Suppressor macrophage treated with lipopolysaccharide for 4 hours (primary cell): ENCODE measurements around the gene LHFPL2.
"Not testable (repeated sequence)": the region's sequence is repeated elsewhere in the genome, so short reads cannot be mapped to it uniquely, and the experiment has no call there.

Experiments
- DNase-seq: peaks from one replicate; pipeline ENCODE4 v3.0.0-alpha.2; 2020

Gene LHFPL2

DNA sequence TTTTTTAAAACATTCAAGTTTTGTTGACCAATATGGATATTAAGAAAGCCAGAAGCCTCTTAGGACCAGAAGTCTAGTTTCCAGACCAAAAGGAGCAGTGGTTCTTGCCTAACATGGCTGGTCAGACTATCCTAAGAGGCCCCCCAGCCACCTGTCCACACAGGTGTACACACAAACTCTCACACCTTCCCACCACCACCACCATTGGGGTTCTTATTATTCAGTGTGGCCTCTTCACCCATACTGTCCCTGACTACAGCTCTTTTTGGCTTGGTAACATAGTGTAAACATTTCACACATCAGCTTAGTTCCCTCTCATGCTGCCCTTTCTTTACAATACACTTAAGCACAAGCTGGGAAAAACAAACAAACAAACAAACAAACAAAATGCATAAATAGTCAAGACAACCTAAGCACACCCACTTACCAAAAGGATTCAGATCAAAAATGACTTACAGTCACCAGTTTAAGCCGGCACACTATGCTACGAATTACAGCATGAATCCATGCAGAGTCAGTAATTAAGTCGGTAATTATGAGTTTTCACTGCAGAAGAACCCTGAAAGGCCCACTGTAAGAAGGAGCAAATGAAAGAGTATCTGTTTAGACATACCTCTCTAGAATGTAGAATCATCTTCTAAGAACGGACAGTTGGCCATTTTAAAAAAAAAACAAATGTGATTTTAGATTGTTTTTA is 9.5 kb downstream of the LHFPL2 start:
- no peak for DNase-seq

GRCh38 chr5:78638423-78638822 is 10.1 kb downstream of the LHFPL2 start:
- DNase-seq, result no peak

DNA sequence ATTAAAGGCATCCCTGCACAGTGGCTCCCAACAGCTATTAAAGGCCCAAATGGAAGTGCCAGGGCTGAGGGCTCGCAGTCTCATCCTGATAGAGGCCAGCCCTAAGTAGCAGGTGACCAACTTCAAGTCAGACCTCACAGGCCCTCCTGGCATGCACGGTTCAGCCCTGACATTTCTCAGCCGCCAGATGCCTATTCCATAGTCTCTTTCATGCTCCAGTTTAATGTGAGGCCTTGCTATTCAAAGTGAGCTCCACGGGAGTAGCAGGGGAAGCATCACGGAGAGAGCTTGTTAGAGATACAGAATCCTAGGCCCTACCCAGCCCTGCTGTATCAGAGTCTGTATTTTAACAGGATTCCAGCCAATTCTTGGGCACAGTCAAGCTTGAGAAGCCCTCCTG is 11.1 kb downstream of the LHFPL2 start:
- DNase-seq, result no peak

DNA sequence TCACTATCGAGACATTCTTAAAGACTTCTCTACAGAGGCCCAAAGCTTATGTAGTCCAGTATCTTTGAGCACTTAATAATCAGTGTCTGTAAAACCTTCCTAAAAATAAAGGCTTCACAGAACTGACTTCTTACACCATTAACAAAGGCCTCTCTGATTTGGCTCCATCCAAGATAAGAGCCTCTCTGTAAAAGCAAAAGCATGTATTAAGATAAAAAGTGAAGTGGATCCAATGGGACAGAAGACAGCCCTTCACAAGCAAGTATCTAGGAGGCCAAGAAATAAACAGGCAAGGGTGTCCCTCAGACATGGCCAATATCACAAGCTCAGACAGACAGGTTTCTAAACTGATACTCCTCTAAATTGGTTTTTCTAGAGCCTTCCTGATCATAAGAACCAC is 11.9 kb downstream of the LHFPL2 start:
- no peak for DNase-seq

DNA sequence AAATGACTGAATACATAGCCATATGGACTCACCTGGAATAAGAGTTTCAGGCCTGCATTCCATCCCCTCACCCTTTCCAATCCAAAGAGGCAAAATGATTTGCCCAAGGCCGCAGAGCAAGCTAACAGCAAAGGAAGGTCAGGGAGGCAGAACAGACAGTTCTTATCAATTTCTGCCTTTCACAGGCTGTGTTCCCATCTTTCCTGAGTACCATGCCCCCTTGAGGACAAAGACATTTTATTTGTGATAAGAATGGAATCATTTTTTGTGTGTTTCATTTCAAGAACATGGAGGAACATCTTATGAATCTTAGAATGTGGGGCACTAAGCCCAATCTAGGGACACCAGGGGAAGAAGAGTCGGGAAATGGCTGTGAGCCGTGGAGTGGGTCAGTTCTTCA is 13.9 kb downstream of the LHFPL2 start:
- peak; percentile 18 for DNase-seq

DNA sequence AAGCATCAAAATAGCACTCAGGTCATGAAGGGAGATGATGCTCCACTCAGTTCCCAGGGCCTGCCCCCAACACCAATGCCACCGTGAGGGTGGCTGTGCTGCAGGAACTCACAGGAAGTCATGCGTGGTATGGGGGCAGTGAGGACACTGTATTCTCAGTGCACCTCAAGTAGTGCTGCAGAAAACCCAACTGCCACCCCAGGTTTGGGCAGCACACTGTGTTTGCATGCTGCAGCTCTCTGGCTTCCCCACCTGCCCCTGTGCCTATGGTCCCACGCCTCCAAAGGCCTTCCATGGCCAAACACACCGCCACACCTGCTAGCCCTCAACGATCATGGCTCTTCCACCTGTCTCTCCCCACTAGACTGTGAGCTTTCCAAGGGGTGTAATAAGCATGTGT is 14.3 kb downstream of the LHFPL2 start:
- DNase-seq, result no peak

- peak; percentile 14 for DNase-seq
Measured at GRCh38 chr5:78633700-78634099, 14.9 kb downstream of the LHFPL2 start.

DNA sequence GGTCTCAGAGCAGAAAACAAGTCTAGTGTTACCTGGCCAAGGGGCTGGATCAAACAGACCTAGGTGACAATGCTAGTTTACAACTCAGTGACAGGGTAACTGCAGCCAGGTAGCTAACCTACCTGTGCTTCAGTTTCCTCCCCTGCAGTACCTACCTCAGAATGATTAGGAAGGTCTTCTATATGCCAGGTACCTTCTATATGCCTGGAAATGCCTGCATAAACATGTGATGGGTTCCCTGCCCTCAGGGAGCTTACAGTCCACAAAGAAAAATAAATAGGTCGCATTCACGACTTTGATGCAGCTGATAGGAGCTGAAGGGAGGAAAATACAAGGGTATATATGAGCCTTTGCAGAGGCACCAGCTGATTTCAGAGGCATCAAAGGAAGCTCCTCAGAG is 16.1 kb downstream of the LHFPL2 start:
- no peak for DNase-seq

- no peak for DNase-seq
Measured at GRCh38 chr5:78631931-78632330, 16.6 kb downstream of the LHFPL2 start.

DNA sequence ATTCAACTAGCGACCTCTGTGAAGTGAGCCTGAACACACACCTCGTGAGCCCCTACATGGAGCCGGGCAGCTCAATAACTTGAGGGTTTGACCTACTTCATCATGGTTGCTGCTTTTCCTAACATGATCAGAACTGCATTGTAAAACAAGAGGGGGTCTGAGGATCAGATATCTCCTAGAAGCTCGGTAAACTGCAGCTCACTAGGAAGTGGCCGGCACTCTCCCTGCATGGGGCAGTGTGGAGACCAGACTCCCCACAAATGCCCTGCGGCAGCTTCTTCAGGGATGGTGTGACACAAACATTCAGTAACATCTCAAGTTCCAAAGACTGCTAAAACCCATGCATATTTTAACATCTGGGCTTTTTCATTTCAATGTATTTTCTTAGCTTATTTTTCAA is 18.5 kb downstream of the LHFPL2 start:
- DNase-seq, result no peak

DNA sequence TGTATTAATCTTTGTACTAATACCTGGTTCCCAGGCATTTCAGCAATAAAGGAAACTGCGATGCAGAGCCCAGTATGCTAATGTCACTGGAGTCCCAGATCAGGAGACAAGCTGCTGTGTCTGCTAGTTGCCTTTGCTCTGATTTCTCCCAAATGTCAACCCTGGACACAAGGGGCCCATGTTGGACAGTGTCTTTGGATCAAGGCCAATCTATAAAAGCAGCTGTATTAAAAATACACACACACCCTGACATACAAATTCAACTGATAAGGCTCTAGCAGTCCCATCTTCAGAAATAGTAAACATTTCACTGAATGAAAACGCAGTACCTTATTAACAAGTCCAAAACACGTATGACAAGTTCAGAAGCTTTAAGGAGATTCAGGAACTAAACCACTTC is 18.9 kb downstream of the LHFPL2 start:
- no peak for DNase-seq

DNA sequence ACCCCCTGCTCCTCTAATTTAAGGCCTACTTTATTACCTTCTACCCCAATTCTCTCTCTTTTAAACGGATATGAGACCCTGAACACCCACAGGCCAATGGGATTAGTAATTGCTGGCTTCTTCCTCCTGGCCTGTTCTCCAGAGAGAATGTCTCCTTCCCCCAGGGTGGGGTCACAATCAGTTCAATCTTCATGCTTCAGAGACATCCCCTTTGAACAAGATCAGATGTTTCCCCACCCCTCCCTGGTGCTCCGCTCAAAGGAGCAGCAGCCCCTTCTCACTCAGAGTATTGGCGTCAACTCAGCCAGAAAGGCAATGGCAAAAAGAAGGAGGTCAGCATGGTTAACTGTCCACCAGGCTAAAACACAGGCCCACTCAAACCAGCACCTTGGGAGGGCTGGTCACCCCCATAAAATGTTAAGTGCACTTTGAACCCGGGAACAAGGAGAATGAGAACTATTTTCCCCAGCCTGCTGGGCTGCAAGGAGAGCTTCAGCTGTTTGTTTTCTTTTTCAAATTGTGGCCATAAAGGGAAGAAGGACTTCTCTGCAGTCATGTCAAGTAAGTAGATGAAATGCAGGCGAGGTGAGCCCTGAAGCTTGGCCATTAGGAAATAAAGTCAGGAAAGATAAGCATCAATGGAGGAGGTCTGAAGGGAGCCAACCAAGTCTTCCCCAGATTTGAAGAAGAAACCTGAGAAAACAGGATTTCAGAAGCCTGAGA is 20.1 kb downstream of the LHFPL2 start:
- no peak for DNase-seq

DNA sequence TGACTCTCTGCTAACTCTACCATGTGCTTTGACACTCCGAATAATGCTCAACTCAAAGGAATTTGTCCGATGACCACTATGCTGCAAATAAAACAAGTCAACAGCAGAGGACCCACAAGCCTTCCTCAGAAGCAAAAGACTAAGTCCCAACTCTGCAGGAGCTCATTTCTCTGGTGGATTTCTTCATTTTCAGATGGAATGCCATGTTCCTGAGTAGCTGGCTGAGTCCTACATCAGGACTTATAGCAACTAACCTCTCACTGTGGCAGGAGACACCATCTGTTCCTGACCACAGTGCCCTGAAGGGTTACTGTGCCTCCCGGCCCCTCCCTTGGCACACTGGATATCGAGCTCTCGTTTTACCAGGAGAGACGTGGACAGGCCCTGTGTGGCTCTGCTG is 20.8 kb downstream of the LHFPL2 start:
- DNase-seq, result no peak

GRCh38 chr5:78627175-78627574 is 21.4 kb downstream of the LHFPL2 start:
- peak; percentile 55 for DNase-seq

- no peak for DNase-seq
Measured at GRCh38 chr5:78626009-78626571, 22.5 kb downstream of the LHFPL2 start.

- no peak for DNase-seq
Measured at GRCh38 chr5:78624992-78625391, 23.6 kb downstream of the LHFPL2 start.

- DNase-seq, result no peak
Measured at GRCh38 chr5:78624011-78624541, 24.5 kb downstream of the LHFPL2 start.

GRCh38 chr5:78622302-78622971 is 26.1 kb downstream of the LHFPL2 start:
- DNase-seq, result no peak

DNA sequence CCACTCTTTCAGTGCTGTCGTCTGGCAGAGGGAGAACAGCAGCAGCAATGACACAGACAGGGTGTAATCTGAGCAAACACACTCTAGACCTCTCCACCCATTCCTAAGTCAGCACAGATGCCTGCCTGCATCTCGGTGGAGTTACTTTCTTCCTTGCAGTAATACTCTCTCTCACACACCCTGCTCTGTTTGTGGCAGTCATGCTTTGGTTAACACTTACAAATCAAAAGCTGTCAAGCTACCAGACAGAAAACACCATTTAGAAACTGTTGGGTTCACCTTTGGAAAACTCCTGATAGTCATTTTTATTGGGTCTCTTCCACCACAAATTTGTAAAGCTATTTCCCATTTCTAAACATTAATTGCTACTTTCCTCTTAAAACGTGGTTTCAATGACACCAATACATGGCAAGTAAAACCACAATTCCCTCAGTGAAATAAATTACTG is 27.3 kb downstream of the LHFPL2 start:
- DNase-seq, result no peak

DNA sequence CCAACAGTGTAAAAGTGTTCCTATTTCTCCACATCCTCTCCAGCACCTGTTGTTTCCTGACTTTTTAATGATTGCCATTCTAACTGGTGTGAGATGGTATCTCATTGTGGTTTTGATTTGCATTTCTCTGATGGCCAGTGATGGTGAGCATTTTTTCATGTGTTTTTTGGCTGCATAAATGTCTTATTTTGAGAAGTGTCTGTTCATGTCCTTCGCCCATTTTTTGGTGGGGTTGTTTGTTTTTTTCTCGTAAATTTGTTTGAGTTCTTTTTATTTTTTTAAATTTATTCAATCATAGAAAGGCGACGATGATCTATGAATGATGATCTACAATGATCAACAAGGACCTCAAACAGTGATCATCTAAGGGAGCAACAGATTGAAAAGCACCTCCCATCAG is 28.5 kb downstream of the LHFPL2 start:
- not testable (repeated sequence) for DNase-seq

GRCh38 chr5:78618303-78618702 is 30.3 kb downstream of the LHFPL2 start:
- DNase-seq, result no peak

DNA sequence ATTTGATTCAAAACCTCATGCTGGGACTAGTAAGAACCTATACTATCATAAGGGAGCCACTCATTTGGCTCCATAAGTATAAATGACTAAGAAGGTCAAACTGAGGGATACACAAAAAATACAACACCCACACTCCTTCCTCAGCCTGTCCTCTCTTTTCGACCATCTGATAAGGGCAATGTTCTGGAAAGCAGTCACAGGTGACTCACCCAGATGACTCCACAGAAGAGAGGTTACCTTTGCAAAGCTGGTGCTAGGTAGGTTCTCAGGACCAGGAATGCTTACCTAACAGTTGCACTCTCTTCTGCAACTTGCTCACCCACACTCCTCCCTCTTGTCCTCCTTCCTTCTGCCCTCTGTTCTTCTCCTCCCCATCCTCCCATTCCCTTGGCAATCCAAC is 32.9 kb downstream of the LHFPL2 start:
- no peak for DNase-seq

DNA sequence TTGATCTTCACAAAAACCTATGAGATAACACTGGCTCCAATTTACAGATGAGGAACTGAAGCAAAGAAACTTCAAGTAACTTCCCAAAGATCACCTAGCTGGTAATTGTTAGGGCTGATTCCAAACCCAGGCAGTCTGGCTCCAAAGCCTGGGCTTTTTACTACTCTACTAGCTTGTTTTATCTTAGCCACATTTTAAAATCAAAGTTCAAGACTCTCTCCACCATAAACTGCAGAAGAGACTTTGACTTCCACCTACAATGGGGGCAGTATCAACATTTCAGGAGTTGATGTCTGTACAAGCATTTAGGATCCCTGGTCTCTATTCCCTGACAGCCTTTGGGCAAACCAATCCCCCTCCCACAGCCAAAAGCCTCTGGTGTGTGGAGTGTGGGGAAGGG is 33.8 kb downstream of the LHFPL2 start:
- no peak for DNase-seq

DNA sequence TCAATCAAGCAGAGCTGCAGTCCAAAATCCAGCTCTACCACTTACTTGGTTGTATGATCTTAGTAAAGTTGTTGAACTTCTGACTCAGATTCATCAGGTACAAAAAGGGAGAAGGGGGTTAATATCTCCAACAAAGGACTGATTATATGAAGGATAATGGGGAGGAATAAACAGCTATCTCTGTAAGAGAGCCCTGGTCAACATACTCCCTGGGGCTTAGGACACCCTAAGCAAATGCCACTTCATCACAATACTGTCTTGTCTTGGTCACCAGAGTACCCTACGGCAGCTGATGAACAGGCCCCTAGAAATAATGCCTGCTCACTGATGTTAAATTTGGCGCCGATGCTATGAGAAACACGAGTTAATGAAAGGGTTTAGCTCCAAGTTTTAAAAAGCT is 34.8 kb downstream of the LHFPL2 start:
- no peak for DNase-seq
